Muscle of leg (tissue), 11 donors: ENCODE data around the gene GRHL3. TPM values are rescaled to one million over a fixed set of nuclear protein-coding genes. Genes with fewer than 3 reads are reported as not detected.

Experiments used
- DNase-seq: peaks from one replicate; pipeline ENCODE4 v3.0.0; 2013
- H3K27ac ChIP-seq: one replicate; pipeline ENCODE4 v1.5.1; 2013; ENCODE audit warnings: mild to moderate bottlenecking, low read length, control low read depth
- H3K27me3 ChIP-seq: one replicate; pipeline ENCODE4 v1.6.1; 2013; ENCODE audit warnings: low read length; ENCODE audit not compliant: control insufficient read depth, insufficient read depth
- H3K36me3 ChIP-seq: one replicate; pipeline ENCODE4 v1.6.1; 2013; ENCODE audit warnings: low read length; ENCODE audit not compliant: control insufficient read depth, insufficient read depth
- H3K4me1 ChIP-seq: one replicate; pipeline ENCODE4 v1.6.1; 2013; ENCODE audit warnings: low read length; ENCODE audit not compliant: control insufficient read depth, insufficient read depth
- H3K4me3 ChIP-seq: one replicate; pipeline ENCODE4 v1.5.1; 2013; ENCODE audit warnings: low read length, control low read depth
- H3K9me3 ChIP-seq: replicated peaks from 2 replicates; pipeline ENCODE4 v1.6.1; 2013; ENCODE audit warnings: low read depth, low read length; ENCODE audit not compliant: control insufficient read depth
- WGBS: methylation state at CpG from one replicate; pipeline ENCODE4 v1.1.5; 2013; ENCODE audit warnings: missing lambda C conversion rate; ENCODE audit not compliant: insufficient coverage; 5-methylcytosine and 5-hydroxymethylcytosine counted together
- polyA plus RNA-seq, 8 donors: library from polyadenylated mRNA; unstranded; fragments of 120-200 nt; gene quantifications; one replicate each; pipeline versions ENCODE4 v1.2.1 to v1.2.3, GENCODE V29; 2013; ENCODE audit warnings: inconsistent platforms in 1 of 8, low replicate concordance in 1 of 8; ENCODE audit not compliant: insufficient read length in 8 of 8, insufficient read depth in 1 of 8
- total RNA-seq: library from RNA; stranded (reverse); fragments of 120-200 nt; gene quantifications from one replicate; pipeline ENCODE4 v1.2.4, GENCODE V29; 2013

Gene GRHL3
- total and polyA plus RNA-seq, 9 donors = 0.05 to 7.7 (median 0.10) TPM; not detected in 2

GRCh38 chr1:24353292-24353891 is 34.2 kb downstream of the GRHL3 start:
- no peaks in the 10 kb centered on the region for H3K9me3 ChIP-seq
- H3K4me3 ChIP-seq = no peak overlapping the region
- no peak overlapping the region for H3K27ac ChIP-seq
- H3K27me3 ChIP-seq = no peaks in the 10 kb centered on the region
- peaks cover 1% of the 10 kb centered on the region for H3K4me1 ChIP-seq
- H3K36me3 ChIP-seq = no peaks in the 10 kb centered on the region
- no peak for DNase-seq
- 80% methylated on average over 2 of the region's 4 CpGs for WGBS

GRCh38 chr1:24355466-24355865 is 36.3 kb downstream of the GRHL3 start:
- no peaks in the 10 kb centered on the region for H3K36me3 ChIP-seq
- H3K4me1 ChIP-seq = peaks cover 3% of the 10 kb centered on the region
- 60% methylated on average over 2 of the region's 3 CpGs for WGBS
- H3K27me3 ChIP-seq = no peaks in the 10 kb centered on the region
- H3K27ac ChIP-seq = no peak overlapping the region
- no peaks in the 10 kb centered on the region for H3K9me3 ChIP-seq
- DNase-seq = no peak
- H3K4me3 ChIP-seq = no peak overlapping the region

DNA sequence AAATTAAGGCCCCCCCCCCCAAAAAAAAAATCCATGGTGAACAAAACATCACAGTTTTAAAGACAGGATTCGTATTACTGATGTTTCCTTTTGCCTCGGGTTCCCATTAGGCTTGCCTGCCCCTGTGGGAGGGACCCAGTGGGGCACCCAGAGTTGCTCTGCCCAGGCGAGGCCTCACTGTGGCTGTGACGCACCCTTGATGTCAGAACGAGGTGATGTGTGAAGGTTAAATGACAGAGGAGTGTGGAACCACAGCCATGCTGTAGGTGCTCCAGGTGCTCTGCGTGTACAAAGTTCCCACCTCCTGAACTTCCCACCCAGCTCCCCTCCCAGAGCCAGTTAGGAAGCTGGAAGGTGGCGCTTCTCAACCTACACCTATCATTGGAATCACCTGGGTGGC is 37.9 kb downstream of the GRHL3 start:
- Histone ChIP-seq H3K27me3 (no peaks in the 10 kb centered on the region), H3K4me3 (no peak overlapping the region), H3K27ac (no peak overlapping the region), H3K9me3 (no peaks in the 10 kb centered on the region), H3K4me1 (peaks cover 3% of the 10 kb centered on the region), H3K36me3 (no peaks in the 10 kb centered on the region)
- 81% methylated on average over 2 of the region's 7 CpGs for WGBS
- no peak for DNase-seq

GRCh38 chr1:24360681-24361080 is 41.5 kb downstream of the GRHL3 start:
- H3K36me3 ChIP-seq = no peaks in the 10 kb centered on the region
- H3K9me3 ChIP-seq = no peaks in the 10 kb centered on the region
- no peak for DNase-seq
- H3K4me3 ChIP-seq = no peak overlapping the region
- no peaks in the 10 kb centered on the region for H3K27me3 ChIP-seq
- no peak overlapping the region for H3K27ac ChIP-seq
- H3K4me1 ChIP-seq = peaks cover 15% of the 10 kb centered on the region
- WGBS = 87% methylated on average over 10 of the region's 10 CpGs

- Histone ChIP-seq H3K27ac (no peak overlapping the region), H3K4me1 (peaks cover 20% of the 10 kb centered on the region), H3K9me3 (no peaks in the 10 kb centered on the region), H3K27me3 (no peaks in the 10 kb centered on the region), H3K4me3 (no peak overlapping the region), H3K36me3 (no peaks in the 10 kb centered on the region)
- no peak for DNase-seq
- no CpG with 5 or more reads among the region's 3 CpGs for WGBS
These were observed 42.7 kb downstream of the GRHL3 start for GRCh38 chr1:24361811-24362210.

GRCh38 chr1:24362396-24362795 is 43.2 kb downstream of the GRHL3 start:
- H3K4me1 ChIP-seq = peaks cover 20% of the 10 kb centered on the region
- H3K27ac ChIP-seq = no peak overlapping the region
- no peaks in the 10 kb centered on the region for H3K9me3 ChIP-seq
- no peaks in the 10 kb centered on the region for H3K27me3 ChIP-seq
- DNase-seq = no peak
- H3K4me3 ChIP-seq = no peak overlapping the region
- H3K36me3 ChIP-seq = no peaks in the 10 kb centered on the region
- 90% methylated on average over 1 of the region's 2 CpGs for WGBS

GRCh38 chr1:24362982-24363614 is 43.9 kb downstream of the GRHL3 start:
- peak; percentile 45 for DNase-seq
- no peak overlapping the region for H3K4me3 ChIP-seq
- no peak overlapping the region for H3K27ac ChIP-seq
- no peaks in the 10 kb centered on the region for H3K36me3 ChIP-seq
- no peaks in the 10 kb centered on the region for H3K27me3 ChIP-seq
- 40% methylated on average over 2 of the region's 4 CpGs for WGBS
- peaks cover 20% of the 10 kb centered on the region for H3K4me1 ChIP-seq
- no peaks in the 10 kb centered on the region for H3K9me3 ChIP-seq

GRCh38 chr1:24363994-24364393 is 44.8 kb downstream of the GRHL3 start:
- no peaks in the 10 kb centered on the region for H3K27me3 ChIP-seq
- 56% methylated on average over 3 of the region's 7 CpGs for WGBS
- H3K9me3 ChIP-seq = no peaks in the 10 kb centered on the region
- DNase-seq = no peak
- no peak overlapping the region for H3K4me3 ChIP-seq
- H3K4me1 ChIP-seq = peaks cover 16% of the 10 kb centered on the region
- H3K36me3 ChIP-seq = no peaks in the 10 kb centered on the region
- no peak overlapping the region for H3K27ac ChIP-seq

GRCh38 chr1:24364605-24364974 is 45.4 kb downstream of the GRHL3 start:
- no peak overlapping the region for H3K4me3 ChIP-seq
- no peaks in the 10 kb centered on the region for H3K27me3 ChIP-seq
- no peak overlapping the region for H3K27ac ChIP-seq
- WGBS = 8% methylated on average over 2 of the region's 2 CpGs
- no peaks in the 10 kb centered on the region for H3K36me3 ChIP-seq
- DNase-seq = no peak
- no peaks in the 10 kb centered on the region for H3K9me3 ChIP-seq
- H3K4me1 ChIP-seq = peaks cover 16% of the 10 kb centered on the region

- H3K4me3 ChIP-seq = no peak overlapping the region
- H3K9me3 ChIP-seq = no peaks in the 10 kb centered on the region
- 58% methylated on average over 5 of the region's 11 CpGs for WGBS
- peak; percentile 50 for DNase-seq
- H3K27me3 ChIP-seq = no peaks in the 10 kb centered on the region
- peaks cover 16% of the 10 kb centered on the region for H3K4me1 ChIP-seq
- no peak overlapping the region for H3K27ac ChIP-seq
- no peaks in the 10 kb centered on the region for H3K36me3 ChIP-seq
These were observed 46.0 kb downstream of the GRHL3 start for GRCh38 chr1:24364975-24365678.
